Measurements from ENCODE around the gene FOXK2.
"Not testable (repeated sequence)": the region's sequence is repeated elsewhere in the genome, so short reads cannot be mapped to it uniquely, and the experiment has no call there.

Gene FOXK2

DNA sequence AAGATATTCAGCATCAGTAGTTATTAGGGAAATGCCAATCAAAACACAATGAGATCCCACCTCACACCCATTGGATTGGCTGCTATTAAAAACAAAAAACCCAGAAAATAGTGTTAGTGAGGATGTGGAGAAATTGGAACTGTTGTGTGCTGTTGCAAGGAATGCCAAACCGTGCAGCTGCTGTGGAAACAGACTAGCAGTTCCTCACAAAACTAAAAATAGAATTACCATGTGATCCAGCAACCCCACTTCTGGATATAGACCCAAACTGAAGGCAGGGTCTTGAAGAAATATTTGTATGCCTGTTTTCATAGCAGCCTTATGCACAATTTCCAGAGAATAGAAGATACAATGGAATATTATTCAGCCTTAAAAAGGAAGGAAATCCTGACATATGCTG, 46.0 kb downstream of the FOXK2 start:
- no peak for DNase-seq

- no peak for DNase-seq
Measured at GRCh38 chr17:82566129-82566960, 46.8 kb downstream of the FOXK2 start.

- no peak for DNase-seq
Measured at GRCh38 chr17:82567286-82567685, 47.8 kb downstream of the FOXK2 start.

DNA sequence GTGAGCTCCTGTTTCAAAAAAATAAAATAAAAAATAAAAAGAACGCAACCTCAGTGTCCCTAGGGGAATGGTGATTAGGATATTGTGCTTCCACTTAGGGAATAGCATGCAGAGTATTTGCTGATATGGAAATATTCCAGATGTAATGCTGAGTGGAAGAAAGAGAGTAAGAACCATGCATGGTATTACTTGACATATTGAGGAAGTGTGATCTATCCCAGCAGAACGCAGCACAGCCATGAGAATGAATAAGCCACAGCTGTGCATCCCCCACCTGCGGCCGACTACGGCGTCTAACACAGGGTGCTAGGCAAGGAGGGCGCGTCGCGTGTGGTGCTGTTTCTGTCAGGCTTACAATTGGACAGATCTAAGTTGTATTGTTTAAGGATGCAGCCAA, 49.5 kb downstream of the FOXK2 start:
- no peak for DNase-seq

DNA sequence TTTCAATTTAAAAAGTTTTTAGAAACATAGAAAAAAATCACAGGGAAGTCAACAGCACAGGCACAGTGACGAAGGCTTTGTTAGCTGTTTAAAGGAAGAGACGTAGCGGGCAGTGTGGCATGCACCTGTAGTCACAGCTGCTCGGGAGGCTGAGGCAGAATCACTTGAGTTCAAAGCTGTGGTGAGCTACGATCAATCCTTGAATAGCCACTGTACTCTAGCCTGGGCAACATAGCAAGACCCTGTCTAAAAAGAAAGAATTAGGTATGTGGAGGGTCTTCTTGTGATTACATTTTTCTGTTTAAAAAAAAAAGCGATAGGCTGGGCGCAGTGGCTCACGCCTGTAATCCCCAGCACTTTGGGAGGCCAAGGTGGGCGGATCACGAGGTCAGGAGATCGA, 50.1 kb downstream of the FOXK2 start:
- DNase-seq = no peak

DNA sequence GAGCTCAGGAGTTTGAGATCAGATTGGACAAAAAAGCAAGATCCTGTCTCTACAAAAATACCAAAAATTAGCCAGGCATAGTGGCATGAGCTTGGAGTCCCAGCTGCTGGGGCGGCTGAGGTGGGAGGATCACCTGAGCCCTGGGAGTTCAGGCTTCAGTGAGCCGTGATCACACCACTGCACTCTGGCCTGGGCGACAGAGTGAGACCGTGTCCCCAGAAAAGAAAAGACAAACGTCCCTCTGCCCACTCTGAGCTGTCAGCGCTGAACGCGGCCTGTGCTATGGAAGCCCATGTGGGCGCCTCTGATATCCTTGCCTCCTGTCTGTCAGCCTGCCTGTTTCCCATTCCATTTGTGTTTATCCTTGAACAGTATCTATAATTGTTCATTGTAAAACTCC, 50.7 kb downstream of the FOXK2 start:
- no peak for DNase-seq

DNA sequence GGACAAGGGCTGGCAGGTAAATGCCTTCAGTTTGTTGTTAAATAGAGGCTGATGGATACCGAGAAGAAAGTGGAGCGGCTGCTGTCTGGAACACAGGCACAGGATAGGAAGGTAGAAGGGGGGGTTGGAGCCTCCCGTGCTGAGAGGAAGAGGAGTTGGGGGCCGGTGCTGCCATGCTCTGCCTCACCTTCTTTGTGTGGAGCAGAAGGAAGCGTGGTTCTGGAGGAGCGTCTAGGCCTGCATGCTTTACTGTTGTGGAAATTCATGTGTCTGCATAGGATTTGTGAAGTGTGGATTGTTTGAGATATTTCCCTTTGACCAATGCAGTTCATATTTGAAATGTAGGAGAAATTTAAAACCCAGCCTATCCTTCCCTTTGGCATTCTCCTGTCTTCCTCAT, 52.3 kb downstream of the FOXK2 start:
- no peak for DNase-seq

DNA sequence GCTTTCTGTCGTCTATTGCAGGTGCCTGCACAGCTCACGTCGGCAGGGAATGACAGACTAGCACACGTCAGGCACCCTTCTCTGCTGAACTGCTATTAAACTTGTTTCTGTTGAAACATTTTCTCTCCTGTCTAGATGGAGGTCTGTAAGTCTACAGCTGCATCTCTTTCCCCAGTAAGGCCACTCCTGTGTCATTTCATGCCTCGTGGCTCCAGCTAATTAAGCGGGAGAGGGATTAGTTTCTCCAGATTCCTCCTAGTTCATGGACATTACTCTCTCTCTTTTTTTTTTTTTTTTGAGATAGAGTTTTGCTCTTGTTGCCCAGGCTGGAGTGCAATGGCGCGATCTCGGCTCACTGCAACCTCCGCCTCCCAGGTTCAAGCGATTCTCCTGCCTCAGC, 54.5 kb downstream of the FOXK2 start:
- DNase-seq = no peak

DNA sequence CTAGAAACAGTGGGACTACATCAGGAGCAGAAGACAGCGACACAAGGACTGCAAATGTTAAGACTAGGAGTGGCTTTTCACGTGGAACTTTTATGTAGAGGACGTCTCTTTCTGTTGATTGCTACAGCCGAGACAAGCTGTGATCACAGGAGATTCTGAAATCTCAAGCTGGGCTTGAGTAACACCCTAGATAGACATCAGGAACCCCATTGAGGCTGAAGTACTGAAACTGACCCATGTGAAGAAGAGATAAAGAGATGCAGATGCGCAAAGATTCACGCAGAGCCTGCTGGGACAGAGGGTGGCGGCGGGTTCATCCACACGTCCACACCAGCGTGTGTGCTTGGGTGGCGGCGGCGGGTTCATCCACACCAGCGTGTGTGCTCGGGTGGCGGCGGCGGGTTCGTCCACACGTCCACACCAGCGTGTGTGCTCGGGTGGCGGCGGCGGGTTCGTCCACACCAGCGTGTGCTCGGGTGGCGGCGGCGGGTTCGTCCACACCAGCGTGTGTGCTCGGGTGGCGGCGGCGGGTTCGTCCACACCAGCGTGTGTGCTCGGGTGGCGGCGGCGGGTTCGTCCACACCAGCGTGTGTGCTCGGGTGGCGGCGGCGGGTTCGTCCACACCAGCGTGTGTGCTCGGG, 56.2 kb downstream of the FOXK2 start:
- not testable (repeated sequence) for DNase-seq

DNA sequence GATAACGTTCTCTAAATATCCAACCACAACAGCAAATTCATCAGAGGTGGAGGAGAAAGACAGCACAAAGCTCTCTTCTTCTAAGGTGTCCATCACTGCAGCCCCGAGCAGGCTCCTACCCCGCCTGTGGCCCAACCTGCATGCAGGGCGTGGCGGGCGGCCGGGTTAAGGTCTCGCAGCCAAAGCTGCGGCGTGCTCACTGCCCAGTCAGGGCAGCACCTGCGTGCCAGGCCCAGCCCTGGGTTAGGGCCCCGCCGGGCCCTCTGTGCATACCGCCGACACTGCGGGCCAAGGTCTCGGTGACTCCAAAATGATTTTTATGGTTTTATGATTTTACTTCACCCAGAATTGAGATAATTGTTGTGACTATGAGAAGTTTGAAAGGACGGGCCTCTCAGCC, 57.8 kb downstream of the FOXK2 start:
- DNase-seq = no peak

DNA sequence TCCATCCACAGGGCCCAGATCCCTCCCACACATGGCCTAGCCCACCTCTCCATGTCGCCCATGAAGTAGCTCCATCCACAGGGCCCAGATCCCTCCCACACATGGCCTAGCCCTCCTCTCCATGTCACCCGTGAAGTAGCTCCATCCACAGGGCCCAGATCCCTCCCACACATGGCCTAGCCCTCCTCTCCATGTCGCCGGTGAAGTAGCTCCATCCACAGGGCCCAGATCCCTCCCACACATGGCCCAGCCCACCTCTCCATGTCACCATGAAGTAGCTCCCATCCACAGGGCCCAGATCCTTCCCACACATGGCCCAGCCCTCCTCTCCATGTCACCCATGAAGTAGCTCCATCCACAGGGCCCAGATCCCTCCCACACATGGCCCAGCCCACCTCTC, 60.4 kb downstream of the FOXK2 start:
- DNase-seq = not testable (repeated sequence)

GRCh38 chr17:82582213-82582612, 62.7 kb downstream of the FOXK2 start:
- DNase-seq = no peak

- DNase-seq = no peak
Measured at GRCh38 chr17:82582709-82583108, 63.2 kb downstream of the FOXK2 start.

GRCh38 chr17:82583720-82584234, 64.2 kb downstream of the FOXK2 start:
- no peak for DNase-seq

- peak in 1 of 2 experiments; percentile 6 for DNase-seq
Measured at GRCh38 chr17:82585935-82586575, 66.5 kb downstream of the FOXK2 start.

- no peak for DNase-seq
Measured at GRCh38 chr17:82586576-82587233, 67.2 kb downstream of the FOXK2 start.

DNA sequence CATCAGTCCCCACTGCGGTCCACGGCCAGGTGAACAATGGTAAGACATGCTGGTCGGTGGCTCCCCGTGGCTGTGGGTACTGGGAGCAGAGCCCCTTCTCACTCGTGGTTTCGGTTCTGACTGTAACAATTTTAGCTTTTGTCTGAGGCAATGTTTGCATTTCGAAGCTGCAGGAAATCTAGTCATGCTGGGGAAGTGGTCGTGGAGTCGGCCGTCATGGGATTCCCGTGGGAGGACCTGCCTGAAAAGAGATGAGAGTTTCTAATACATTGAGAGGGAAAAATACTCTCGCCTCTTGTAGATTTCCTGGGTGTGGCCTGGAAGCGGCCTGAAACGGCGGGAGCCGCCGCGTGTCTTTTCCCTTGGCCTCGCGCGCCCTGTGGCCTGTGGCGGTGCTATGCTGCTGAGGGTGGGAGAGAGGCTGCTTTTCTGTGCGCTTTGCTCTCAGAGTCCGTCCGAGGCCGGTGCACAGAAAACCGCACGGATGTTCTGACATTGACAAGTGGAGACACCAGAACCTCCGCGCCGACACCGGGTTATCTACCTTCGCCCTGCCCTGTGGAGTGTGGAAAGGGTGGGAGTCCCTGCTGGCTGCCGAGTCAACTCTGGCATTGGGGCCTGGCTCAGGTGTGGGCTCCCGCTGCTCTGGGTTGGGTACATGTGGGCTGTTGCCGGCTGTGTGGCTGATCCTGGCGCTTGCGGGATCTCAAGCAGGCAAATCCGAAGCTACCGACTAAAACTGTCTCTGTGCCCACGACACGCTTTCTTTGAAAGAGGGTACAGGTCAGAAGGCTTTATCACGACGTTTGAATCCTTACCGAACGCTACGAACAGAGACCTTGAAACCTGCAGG, 67.9 kb downstream of the FOXK2 start:
- no peak for DNase-seq

DNA sequence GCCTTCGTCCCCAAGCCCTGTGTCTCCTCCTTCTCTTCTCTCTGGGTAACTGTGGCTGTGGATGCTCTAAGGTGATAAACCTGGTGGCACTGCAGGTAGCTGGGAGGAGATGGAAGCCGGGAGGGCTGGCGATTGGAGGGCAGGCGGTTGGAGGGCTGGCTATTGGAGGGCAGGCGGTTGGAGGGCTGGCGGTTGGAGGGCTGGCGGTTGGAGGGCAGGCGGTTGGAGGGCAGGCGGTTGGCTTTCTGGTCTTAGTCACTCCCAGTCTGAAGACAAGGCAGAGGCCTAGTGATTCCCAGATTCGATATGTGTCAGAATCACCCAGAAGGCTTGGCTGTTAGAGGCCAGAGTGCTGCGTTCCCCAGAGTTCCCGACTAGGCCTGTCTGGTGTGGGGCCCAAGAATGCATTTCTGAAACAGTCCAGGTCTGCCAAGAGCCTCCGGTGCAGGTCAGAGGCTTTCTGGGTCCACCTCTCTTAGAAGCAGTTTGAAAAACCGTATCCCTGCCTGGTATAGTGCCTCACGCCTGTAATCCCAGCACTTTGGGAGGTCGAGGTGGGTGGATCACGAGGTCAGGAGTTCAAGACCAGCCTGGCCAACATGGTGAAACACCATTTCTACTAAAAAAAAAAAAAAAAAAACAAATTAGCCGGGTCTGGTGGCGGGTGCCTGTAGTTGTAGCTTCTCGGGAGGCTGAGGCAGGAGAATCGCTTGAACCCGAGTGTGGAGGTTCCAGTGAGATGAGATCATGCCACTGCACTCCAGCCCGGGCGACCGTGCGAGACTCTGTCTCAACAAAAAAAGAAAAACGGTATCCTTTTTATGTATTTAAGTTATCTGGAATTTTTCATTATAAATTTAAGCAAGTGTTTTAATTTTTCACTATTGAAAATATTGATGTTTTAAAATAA, 69.0 kb downstream of the FOXK2 start:
- no peak for DNase-seq

GRCh38 chr17:82589851-82590180, 70.3 kb downstream of the FOXK2 start:
- no peak for DNase-seq

GRCh38 chr17:82590216-82590615, 70.7 kb downstream of the FOXK2 start:
- DNase-seq = no peak

- DNase-seq = no peak
Measured at GRCh38 chr17:82590881-82591539, 71.5 kb downstream of the FOXK2 start.
